ENCODE data around the gene PACRG.

The PACRG gene

DNA sequence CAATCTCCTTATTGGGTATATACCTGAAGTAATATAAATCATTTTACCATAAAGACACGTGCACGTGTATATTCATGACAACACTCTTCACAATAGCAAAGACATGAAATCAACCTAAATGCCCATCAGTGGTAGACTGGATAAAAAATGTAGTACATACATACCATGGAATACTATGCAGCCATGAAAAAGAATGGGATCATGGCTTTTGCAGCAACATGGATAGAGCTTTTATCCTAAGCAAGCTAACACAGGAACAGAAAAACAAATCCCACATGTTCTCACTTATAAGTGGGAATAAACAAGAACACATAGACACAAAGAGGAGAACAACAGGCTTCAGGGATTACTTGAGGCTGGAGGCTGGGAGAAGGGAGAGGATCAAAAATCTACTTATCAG lies 478.4 kb downstream of the PACRG start:
- TF ChIP-seq BACH2 (CRISPR knock-in tag; IDR thresholded peaks at IDR 0.05; ENCODE audit: borderline replicate concordance): no peak
- TF ChIP-seq ESRRG (CRISPR knock-in tag; IDR thresholded peaks at IDR 0.05): no peak
- TF ChIP-seq ARNTL (CRISPR knock-in tag; IDR thresholded peaks at IDR 0.05; ENCODE audit: borderline replicate concordance, low read depth): no peak
- TF ChIP-seq, protein P1, sequence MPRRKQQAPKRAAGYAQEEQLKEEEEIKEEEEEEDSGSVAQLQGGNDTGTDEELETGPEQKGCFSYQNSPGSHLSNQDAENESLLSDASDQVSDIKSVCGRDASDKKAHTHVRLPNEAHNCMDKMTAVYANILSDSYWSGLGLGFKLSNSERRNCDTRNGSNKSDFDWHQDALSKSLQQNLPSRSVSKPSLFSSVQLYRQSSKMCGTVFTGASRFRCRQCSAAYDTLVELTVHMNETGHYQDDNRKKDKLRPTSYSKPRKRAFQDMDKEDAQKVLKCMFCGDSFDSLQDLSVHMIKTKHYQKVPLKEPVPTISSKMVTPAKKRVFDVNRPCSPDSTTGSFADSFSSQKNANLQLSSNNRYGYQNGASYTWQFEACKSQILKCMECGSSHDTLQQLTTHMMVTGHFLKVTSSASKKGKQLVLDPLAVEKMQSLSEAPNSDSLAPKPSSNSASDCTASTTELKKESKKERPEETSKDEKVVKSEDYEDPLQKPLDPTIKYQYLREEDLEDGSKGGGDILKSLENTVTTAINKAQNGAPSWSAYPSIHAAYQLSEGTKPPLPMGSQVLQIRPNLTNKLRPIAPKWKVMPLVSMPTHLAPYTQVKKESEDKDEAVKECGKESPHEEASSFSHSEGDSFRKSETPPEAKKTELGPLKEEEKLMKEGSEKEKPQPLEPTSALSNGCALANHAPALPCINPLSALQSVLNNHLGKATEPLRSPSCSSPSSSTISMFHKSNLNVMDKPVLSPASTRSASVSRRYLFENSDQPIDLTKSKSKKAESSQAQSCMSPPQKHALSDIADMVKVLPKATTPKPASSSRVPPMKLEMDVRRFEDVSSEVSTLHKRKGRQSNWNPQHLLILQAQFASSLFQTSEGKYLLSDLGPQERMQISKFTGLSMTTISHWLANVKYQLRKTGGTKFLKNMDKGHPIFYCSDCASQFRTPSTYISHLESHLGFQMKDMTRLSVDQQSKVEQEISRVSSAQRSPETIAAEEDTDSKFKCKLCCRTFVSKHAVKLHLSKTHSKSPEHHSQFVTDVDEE (CRISPR knock-in tag; IDR thresholded peaks at IDR 0.05): no peak
- TF ChIP-seq TOX (CRISPR knock-in tag; IDR thresholded peaks at IDR 0.05; ENCODE audit: borderline replicate concordance): no peak
- no peak for TF ChIP-seq CSDC2 (CRISPR knock-in tag; IDR thresholded peaks at IDR 0.05)
- TF ChIP-seq SNAI2 (CRISPR knock-in tag; IDR thresholded peaks at IDR 0.05): no peak
- TF ChIP-seq, protein P2, sequence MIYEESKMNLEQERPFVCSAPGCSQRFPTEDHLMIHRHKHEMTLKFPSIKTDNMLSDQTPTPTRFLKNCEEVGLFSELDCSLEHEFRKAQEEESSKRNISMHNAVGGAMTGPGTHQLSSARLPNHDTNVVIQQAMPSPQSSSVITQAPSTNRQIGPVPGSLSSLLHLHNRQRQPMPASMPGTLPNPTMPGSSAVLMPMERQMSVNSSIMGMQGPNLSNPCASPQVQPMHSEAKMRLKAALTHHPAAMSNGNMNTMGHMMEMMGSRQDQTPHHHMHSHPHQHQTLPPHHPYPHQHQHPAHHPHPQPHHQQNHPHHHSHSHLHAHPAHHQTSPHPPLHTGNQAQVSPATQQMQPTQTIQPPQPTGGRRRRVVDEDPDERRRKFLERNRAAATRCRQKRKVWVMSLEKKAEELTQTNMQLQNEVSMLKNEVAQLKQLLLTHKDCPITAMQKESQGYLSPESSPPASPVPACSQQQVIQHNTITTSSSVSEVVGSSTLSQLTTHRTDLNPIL (CRISPR knock-in tag; IDR thresholded peaks at IDR 0.05; ENCODE audit: low read depth): no peak
- TF ChIP-seq, protein P3, sequence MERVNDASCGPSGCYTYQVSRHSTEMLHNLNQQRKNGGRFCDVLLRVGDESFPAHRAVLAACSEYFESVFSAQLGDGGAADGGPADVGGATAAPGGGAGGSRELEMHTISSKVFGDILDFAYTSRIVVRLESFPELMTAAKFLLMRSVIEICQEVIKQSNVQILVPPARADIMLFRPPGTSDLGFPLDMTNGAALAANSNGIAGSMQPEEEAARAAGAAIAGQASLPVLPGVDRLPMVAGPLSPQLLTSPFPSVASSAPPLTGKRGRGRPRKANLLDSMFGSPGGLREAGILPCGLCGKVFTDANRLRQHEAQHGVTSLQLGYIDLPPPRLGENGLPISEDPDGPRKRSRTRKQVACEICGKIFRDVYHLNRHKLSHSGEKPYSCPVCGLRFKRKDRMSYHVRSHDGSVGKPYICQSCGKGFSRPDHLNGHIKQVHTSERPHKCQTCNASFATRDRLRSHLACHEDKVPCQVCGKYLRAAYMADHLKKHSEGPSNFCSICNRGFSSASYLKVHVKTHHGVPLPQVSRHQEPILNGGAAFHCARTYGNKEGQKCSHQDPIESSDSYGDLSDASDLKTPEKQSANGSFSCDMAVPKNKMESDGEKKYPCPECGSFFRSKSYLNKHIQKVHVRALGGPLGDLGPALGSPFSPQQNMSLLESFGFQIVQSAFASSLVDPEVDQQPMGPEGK (CRISPR knock-in tag; IDR thresholded peaks at IDR 0.05; ENCODE audit: borderline replicate concordance): no peak
- no peak for TF ChIP-seq TCF4 (CRISPR knock-in tag; IDR thresholded peaks at IDR 0.05; ENCODE audit: borderline replicate concordance)
- no peak for TF ChIP-seq PPARA (CRISPR knock-in tag; IDR thresholded peaks at IDR 0.05; ENCODE audit: borderline replicate concordance)
- no peak for ATAC-seq

DNA sequence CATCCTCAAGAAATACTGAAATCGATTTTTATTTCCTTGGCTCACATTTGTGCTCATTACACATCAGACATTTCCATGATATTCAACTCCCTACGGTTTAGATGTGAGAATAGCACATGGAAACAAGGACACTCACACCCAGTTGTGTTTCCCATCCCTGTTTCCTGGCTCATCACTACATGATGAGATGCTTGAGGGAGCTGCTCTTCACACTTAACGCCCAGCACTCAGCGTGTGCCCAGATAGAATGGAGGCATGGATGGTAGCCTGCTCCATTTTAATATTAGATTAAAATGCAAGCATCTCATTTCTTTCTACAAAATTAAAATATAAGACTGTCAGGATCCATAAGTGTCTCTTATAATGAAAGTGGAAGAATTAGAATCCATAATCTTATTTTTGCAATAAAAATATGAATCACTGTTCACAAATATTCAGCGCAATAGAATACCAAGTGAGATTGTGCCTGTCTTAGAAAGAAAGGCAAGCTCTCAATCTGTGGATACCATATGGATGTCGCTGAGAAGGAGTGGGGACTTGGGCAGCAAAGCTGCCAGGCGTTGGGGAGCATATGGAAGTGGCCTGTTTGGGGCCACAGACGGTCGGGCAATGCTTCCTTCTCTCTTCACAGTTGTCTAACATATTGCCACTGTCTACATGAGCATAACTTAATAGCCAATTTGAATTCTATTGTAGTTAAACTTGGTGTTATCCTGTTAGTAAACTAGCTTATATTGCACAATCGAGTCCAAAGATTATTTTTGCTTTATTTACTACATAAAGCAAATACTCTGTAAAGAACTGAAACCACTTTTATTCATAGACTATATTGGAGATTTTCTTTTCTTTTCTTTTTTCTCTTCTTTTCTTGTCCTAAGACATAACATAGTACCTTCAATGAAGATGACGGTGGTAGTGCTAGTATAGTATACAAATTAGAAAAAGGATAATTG lies 479.9 kb downstream of the PACRG start:
- TF ChIP-seq ISL1 (CRISPR knock-in tag; IDR thresholded peaks at IDR 0.05) (no peak), ARNTL (CRISPR knock-in tag; IDR thresholded peaks at IDR 0.05; ENCODE audit: borderline replicate concordance, low read depth) (no peak), TOX (CRISPR knock-in tag; IDR thresholded peaks at IDR 0.05; ENCODE audit: borderline replicate concordance) (no peak), ZNF70 (CRISPR knock-in tag; IDR thresholded peaks at IDR 0.05) (no peak)
- TF ChIP-seq, protein P2 (CRISPR knock-in tag; IDR thresholded peaks at IDR 0.05; ENCODE audit: low read depth): no peak
- ATAC-seq: no peak

DNA sequence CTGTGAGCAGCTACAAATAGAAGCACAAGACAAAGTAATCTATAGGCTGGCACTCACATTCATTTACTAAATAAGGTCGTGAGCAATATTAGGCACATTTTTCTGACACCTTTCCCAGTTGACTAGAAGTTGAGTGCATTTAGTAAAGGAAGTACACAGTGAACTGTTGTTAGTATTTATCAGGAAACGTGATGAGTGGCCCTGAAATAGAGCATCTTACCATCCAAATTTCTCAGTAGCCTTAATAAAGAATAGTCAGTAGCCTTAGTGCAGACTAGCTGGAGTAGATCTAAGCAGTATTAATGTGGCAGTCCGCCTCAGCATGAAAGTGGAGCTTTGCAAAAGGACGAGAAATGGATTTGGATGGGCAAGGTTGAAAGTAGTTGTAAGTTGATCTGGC lies 481.2 kb downstream of the PACRG start:
- no peak for ATAC-seq
- TF ChIP-seq ZNF70 (CRISPR knock-in tag; IDR thresholded peaks at IDR 0.05) (no peak), ISL1 (CRISPR knock-in tag; IDR thresholded peaks at IDR 0.05) (no peak), BACH2 (CRISPR knock-in tag; IDR thresholded peaks at IDR 0.05; ENCODE audit: borderline replicate concordance) (no peak), RARB (CRISPR knock-in tag; IDR thresholded peaks at IDR 0.05) (no peak), SNAI2 (CRISPR knock-in tag; IDR thresholded peaks at IDR 0.05) (no peak), TOX (CRISPR knock-in tag; IDR thresholded peaks at IDR 0.05; ENCODE audit: borderline replicate concordance) (no peak), ZFP30 (CRISPR knock-in tag; IDR thresholded peaks at IDR 0.05) (no peak), PPARA (CRISPR knock-in tag; IDR thresholded peaks at IDR 0.05; ENCODE audit: borderline replicate concordance) (no peak), ZFP3 (CRISPR knock-in tag; IDR thresholded peaks at IDR 0.05) (no peak)
- TF ChIP-seq, protein P2 (CRISPR knock-in tag; IDR thresholded peaks at IDR 0.05; ENCODE audit: low read depth): no peak
- TF ChIP-seq, protein P3 (CRISPR knock-in tag; IDR thresholded peaks at IDR 0.05; ENCODE audit: borderline replicate concordance): no peak
- TF ChIP-seq, protein P1 (CRISPR knock-in tag; IDR thresholded peaks at IDR 0.05): no peak
